ENCODE data around the gene MRPL23.
"Not testable (repeated sequence)": the region's sequence is repeated elsewhere in the genome, so short reads cannot be mapped to it uniquely, and the experiment has no call there.

MRPL23 gene

DNA sequence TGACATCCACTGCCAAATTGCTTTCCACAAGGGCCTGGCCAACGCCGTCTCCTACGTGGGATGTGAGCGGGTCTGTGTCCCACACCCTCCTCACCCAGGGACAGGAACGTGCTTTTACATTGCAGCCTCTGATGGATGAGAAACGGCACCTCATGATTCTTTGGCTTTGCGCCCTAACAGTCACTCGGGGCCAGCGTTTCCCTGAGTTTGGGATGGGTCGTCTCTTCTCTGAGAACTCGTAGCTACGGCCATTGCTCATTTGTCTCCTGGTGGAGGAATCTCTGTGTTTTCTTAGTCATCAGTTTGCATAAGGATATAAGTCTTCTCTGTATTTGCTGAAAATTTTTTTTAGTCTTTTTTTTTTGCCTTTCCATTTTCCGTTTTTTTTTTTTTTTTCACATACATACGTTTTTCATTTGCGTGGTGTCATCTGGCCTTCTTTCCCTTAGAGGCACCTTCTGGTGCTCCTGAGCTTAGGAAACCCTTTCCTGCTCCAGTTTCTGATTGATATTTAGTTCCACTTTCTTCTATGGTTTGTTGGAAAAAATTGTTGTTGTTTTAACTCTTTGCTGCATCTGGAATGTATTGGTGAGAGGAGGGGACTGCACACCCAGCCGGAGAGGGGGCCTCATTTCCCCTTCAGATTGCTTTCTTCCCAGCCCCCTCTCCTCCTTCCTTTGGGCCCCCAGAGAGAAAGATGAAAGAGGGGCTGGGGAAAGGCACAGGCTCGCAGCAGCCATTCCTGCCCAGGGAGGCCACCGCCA, 15.6 kb upstream of the MRPL23 start:
- in situ Hi-C loops (cut with MboI; ENCODE audit: low pct_unique_long_range_greater_than_20kb, low sequenced_read_pairs), result no loop called here
- no peak for DNase-seq

DNA sequence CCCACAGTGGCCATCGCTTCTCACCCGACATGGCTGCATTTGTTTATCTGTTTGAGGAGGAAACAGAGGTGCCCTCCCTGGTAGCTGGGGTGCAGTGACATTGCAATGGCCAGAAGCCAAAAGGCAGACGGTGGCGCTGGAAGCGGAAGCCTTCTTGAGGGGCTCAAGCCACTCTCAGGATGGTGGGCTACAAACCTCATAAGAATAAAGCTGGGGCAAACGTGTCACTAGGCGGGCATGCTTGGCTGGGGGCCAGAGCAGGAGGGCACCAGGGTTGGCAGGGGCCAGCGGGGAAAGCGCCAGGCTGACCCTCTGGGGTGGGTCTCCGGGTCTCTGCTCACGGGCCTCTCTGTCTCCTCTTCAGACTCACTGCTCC, 15.0 kb upstream of the MRPL23 start:
- in situ Hi-C loops (cut with MboI; ENCODE audit: low pct_unique_long_range_greater_than_20kb, low sequenced_read_pairs), result no loop called here
- DNase-seq, result no peak

DNA sequence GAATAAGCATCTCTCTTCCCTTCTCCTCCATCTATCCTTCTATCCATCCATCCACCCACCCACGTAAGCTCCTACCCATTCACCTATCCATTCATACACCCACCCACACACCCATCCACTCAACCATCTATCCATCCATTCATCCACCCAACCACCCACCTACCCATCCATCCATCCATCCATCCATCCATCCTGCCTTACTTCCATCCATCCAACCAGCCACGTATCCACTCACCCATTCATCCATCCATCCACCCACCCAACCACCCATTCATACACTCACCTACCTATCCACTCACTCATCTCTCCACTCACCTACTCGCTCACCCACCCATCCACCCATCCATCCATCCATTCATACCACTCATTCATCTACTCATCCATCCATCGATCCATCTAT, 14.5 kb upstream of the MRPL23 start:
- no peak for DNase-seq
- in situ Hi-C loops (cut with MboI; ENCODE audit: low pct_unique_long_range_greater_than_20kb, low sequenced_read_pairs), result no loop called here

DNA sequence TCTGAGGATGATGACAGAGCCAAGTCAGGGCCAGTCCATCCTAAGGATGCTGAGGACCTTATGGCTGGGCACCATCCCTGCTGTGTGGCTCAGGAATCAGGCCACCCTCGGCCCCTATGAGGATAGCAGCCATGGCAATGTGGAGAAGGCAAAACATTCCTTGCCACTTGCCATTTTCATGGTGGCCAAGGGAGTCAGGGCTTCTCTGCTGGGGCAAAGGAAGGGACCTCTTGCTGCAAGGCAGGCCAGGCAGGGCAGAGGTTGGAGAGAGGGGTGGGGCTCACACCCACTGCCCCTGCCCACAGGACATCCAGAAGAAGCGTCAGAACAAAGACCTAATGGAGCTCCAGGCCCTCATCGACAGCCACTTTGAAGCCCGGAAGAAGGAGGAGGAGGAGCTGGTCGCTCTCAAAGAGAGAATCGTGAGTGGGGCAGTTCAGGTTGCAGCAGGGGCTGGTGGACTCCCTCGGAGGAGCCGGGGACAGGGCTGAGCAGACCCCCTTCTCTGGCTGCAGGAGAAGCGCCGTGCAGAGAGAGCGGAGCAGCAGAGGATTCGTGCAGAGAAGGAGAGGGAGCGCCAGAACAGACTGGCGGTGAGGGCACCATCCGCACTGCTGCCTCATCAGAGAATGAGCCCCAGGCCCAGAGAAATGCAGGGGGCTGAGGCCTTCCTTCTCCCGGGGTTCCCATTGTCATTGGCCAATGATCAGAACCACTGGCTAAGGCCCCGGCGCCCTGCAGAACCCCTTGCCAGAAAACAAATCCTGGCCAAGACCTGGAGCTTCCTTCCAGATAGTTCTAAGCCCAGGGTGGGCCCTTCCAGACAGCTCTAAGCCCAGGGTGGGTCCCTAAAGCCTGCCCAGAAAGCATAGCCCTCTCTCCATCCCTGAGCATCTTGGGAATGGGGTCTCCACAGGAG, 13.5 kb upstream of the MRPL23 start:
- in situ Hi-C loops (cut with MboI; ENCODE audit: low pct_unique_long_range_greater_than_20kb, low sequenced_read_pairs), result no loop called here
- no peak for DNase-seq

DNA sequence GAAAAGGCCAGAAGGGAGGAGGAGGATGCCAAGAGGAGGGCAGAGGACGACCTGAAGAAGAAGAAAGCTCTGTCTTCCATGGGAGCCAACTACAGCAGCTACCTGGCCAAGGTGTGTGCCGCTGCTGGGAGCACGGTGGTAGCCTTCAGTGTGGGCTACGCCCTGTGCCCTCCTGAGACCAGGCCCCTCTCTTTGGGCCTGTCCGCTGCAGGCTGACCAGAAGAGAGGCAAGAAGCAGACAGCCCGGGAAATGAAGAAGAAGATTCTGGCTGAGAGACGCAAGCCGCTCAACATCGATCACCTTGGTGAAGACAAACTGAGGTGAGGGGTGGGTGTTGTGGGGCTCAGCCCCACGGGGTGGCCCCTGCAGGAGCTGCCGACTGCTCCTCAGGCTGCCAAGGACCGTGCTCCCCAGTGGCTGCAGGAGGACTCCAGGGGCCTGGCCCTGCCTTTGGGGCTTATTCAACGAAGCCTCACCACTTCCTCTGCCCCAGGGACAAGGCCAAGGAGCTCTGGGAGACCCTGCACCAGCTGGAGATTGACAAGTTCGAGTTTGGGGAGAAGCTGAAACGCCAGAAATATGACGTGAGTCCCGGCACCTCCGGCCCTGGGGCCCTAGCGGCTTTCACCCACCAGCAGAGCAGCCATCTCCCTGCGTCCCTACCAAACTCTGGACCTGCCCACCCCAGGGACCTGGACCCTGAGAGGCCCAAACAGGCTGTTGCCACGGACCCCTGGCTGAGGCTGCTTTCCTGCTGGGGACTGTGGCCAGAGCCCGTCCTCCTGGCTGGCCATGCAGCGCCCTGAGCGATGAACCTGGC, 12.6 kb upstream of the MRPL23 start:
- no peak for DNase-seq
- in situ Hi-C loops (cut with MboI; ENCODE audit: low pct_unique_long_range_greater_than_20kb, low sequenced_read_pairs), result no loop called here

DNA sequence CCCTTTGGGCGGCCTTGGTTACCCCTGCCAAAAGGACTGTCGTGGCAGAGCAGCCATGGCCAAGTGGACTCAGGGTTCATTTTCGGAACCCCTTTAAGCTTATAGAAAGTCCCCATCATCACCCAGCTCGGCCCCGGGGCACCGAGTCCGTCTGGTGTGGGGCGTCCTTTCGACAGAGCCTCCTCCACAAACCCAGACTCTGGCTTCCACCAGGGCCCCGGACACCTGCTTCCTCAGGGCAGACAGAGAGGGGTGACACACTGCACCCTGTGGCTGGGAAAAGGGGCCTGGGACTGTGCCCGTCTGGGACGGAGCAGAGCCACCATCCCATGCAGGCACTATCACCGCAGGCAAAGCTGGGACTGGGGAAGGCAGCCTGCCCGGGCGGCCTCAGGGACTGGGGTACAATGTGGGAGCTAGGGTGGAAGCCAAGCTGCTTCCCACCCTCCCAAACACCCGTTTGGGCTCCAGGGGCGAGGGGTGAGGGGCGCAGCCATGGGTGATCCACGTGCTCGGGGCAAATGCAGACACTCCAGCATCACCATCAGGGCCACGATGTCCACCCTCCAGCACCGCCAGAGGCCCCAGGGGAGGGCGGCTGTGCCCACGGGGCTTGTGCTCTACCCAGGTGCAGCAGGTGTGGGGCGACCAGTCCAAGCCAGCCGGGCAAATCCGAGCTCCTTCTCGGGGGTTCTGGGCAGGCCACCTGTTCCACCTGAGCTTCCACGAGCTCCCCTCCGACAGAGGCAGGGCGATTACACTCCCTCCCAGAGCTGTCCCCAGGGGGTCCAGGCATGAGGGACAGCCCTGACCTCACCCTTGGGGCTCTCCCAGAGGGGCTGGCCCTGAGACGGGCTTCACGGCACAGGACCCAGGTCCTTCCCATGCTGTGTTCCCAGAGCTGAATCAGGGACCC, 11.7 kb upstream of the MRPL23 start:
- in situ Hi-C loops (cut with MboI; ENCODE audit: low pct_unique_long_range_greater_than_20kb, low sequenced_read_pairs), result no loop called here
- no peak for DNase-seq

DNA sequence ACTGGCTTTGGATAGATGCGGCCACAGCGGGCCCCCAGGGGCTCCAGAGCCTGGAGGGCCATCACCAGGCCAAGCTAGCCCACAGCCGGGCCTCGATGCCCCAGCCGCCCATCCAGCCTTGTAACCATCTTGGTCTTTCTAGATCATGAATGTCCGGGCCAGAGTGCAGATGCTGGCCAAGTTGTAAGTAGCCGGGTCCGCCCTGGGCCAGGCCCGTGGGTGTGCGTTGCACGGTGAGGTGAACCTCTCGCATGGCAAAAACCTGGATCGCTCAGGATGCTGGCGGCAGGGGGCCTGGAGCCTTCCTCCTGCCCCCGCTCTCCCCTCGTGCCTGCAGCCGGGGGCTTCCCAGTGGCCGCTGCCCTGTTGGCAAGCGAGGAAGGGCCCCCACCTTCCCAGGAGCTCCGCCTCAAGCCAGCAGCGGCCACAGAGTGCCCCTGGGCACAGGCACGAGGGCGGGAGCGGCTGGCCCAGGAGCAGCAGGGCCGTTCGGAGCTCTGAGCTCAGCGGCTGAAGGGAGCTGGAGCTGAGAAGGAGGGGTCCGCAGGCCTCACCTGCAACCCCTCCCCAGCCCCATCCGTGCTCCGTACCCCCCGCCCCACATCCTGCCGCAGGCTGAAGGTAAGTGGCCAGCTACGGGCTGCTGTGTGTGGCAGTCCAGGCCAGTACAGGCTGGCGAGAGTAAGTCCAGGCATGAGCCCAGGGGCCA, 10.9 kb upstream of the MRPL23 start:
- in situ Hi-C loops (cut with MboI; ENCODE audit: low pct_unique_long_range_greater_than_20kb, low sequenced_read_pairs), result no loop called here
- no peak for DNase-seq

DNA sequence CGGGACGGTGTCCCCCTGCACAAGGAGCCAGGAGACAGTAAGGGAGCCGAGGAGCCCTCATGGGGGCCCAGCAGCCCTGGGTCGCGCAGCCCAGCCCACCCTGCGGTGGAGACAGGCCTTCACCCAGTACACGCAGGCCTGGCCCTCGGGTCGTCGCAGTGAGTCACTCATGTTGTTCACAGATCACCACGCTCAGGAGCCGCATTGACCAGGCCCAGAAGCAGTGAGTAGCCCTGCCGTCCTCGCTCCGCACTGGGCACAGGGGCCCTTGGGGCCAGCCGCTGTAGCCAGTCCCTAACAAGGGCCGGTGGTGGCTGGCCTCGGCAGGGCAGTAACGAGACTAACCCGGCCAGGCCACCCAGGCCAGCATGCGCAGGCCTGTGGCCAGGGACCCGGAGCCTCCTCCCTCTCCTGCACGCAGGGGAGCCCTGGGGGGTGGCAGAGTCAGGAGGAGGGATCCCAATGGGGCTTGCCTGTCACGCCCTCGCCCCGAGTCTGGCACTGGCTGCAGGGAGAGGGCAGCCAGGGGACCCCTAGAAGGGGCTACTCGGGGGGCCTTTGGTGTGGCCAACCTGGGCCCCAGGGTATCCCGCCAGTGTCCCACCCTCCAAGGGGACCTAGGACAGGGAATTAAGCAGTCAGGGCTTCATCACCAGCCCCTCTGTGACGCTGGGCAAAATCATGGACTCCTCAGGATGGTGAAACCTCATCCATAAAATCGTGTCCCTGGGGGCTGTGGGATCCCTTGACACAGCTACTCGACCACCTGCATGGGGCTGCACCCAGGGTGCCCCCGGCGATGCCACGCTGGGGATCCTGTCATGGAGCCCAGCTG, 10.1 kb upstream of the MRPL23 start:
- in situ Hi-C loops (cut with MboI; ENCODE audit: low pct_unique_long_range_greater_than_20kb, low sequenced_read_pairs), result no loop called here
- no peak for DNase-seq

DNA sequence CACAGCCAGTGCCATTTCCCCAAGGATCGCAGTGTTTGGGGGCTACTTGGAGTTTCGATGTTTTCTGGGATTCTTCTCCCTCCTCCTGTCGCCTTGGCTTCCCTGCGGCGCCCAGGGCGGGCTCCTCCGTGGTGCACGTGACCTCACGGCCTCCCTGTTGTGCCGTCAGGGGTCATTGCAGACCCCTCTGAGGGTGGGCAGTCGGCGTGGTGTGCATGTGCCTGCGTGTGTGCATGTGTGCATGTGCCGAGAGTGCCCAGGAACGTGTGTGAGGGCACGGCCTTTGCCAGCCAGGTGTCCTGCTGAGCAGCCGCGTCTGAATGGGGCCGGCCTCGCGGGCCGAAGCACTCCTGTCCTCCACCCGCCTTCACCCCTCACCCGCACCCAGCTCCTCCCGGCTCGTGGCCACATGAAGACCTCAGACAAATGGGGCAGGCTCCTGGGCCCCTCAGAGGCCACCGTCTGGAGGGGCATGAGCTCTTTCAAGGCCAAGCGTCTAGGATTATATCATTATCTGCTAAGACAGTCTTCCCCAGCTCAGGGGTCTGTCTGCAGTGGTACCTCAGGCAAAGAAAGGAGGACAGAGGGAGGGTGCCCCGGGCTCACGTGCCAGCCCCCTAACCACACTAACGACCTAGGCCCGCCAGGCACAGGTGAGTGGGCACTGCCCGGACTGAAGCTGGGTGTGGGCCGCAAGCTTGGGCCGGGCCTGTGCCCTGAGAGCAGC, 9.4 kb upstream of the MRPL23 start:
- in situ Hi-C loops (cut with MboI; ENCODE audit: low pct_unique_long_range_greater_than_20kb, low sequenced_read_pairs), result no loop called here
- DNase-seq, result no peak

DNA sequence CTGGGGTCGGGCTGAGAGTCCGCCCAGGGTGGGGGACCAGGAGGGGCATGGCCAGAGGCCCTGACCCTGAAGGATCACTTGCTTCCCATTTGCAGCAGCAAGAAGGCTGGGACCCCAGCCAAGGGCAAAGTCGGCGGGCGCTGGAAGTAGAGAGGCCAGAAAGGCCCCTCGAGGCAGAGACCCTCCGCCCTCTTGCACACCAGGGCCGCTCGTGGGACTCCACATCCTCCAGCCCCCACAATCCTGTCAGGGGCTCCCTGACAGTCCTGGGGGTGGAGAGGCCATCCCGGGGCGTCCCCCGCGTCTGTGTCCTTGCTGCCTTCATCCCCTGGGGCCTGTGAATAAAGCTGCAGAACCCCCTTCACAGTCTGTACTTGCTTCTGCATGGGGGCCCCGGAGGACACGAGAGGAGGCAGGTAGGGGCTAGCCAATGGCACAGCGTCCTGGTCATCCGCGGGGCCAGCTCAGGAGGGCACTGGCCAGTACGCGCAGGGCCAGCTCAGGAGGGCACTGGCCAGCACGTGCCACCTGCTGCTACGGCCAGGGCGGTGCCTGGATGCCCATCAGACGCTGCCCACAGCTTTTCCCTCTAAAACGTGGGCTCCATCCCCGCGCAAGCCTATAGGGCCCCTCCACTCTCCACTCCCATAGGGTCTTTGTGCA, 8.7 kb upstream of the MRPL23 start:
- in situ Hi-C loops (cut with MboI; ENCODE audit: low pct_unique_long_range_greater_than_20kb, low sequenced_read_pairs), result no loop called here
- DNase-seq, result no peak

DNA sequence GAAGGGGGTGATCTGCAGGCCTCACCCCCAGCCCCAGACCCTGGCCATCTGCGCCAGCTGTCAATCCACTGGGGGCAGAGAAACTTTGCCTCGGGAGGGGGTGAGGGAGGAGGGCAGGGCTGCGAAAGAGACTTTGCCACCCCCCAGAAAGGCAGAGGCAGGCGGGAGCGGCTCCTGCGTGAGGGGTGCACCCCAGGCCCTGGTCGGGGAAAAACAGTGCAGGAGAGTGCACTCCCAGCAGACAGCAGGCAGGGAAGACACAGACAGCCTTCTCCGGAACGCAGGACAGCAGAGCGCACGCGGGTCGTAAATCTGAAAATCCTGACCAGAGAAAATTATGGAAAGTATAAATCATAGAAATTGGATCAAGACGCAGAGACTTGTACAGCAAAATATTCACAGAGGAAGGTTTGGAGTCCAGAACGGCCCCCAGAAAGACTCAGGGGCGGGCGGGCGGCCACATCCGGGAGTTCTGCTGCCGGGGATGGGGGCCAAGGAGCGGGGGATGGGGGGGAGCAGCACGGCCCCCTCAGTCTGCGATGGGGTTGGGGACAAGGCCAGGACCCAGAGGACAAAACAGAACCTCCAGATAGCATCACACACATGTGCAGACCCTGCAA, 8.0 kb upstream of the MRPL23 start:
- in situ Hi-C loops (cut with MboI; ENCODE audit: low pct_unique_long_range_greater_than_20kb, low sequenced_read_pairs), result no loop called here
- DNase-seq, result no peak

DNA sequence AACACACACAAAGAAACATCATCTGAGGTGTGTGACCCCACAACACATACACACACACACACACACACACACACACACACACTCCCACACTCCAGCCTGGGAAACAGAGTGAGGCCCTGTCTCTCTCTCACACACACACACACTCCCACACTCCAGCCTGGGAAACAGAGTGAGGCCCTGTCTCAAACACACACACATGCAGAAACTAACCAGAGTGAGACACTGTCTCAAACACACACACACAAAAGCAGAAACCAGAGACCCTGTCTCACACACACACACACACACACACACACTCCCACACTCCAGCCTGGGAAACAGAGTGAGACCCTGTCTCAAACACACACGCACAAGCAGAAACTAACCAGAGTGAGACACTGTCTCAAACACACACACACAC, 7.3 kb upstream of the MRPL23 start:
- DNase-seq; in situ Hi-C loops (cut with MboI; ENCODE audit: low pct_unique_long_range_greater_than_20kb, low sequenced_read_pairs): not testable (repeated sequence)

DNA sequence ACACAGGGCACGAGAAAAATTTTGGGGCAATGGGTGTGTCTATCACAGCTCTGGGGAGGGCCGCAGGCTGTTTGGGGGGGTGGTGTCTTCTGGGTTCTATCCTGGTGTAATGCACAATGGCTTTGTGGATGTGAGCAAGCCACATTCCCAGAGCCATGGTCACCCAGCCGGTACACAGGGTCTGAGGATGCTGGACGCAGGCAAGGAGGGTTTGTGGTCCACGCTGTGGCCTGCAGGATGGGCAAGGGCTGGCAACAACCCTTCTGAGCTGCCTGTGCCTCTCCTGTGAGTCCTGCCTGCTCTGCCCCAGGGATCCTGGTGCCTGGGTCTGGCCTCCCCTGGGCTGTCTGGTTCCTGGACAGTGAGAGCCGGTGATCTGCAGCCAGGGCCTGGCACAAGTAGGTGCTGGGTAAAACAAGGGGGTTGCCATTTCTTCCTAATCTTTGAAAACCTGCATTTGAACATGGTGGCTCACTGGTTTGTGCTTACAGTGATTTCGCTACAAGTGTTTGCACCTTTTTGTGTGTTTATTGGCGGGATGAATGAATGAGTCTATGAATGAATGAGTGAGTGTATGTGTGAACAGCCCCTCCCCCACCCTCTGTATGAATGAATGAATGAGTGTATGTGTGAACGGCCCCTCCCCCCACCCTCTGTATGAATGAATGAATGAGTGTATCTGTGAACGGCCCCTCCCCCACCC, 4.4 kb upstream of the MRPL23 start:
- no peak for DNase-seq
- in situ Hi-C loops (cut with MboI; ENCODE audit: low pct_unique_long_range_greater_than_20kb, low sequenced_read_pairs), result no loop called here

DNA sequence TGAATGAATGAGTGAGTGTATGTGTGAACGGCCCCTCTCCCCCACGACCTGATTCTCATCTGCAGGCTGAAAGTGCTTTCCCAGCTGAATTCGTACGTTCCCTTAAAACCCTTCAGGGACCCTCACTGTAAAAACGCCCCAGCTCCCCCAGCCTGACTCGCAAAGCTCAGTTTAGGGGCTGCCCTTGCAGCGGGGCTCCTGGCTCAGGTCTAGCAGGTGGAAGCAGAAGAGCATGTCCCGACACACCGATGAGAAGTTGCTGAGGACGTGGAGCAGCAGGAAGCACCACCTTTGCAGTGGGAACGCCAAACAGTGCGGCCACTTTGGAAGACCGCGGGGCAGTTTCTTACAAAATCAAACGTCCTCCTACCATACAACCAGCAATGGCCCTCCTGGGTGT, 3.6 kb upstream of the MRPL23 start:
- in situ Hi-C loops (cut with MboI; ENCODE audit: low pct_unique_long_range_greater_than_20kb, low sequenced_read_pairs), result no loop called here
- no peak for DNase-seq

DNA sequence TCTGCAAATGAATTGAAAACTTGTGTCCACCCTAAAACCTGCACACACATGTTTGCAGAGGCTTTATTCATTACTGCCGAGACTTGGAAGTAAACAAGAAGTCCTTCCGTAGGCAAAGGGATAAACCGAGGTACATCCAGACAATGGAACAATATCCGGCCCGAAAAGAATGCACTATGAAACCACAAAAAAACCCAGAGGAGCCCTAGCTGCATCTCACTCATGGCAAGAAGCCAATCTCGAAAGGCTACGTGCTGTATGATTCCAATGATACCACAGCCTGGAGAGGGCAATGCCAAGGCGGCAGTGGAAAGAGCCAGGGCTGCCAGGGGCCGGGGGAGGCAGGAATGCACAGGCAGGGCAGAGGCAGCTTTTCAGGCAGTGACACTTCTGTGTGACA, 3.2 kb upstream of the MRPL23 start:
- DNase-seq, result peak; percentile 47

More for the DNA sequence above, 3.2 kb upstream of the MRPL23 start:
- in situ Hi-C loops (cut with MboI; ENCODE audit: low pct_unique_long_range_greater_than_20kb, low sequenced_read_pairs), result no loop called here
